Measurements from ENCODE around the gene TLE7. TPM values are rescaled to one million over a fixed set of nuclear protein-coding genes. Genes with fewer than 3 reads are reported as not detected.

TLE7 gene
- total and polyA plus RNA-seq, 2 experiments from 2014 or later: 0.44 to 2.5 TPM

- Mint-ChIP-seq H3K4me1 (peaks cover 47% of the 10 kb centered on the region), H3K4me3 (peak overlapping the region; percentile 38), H3K27ac (peak overlapping the region; percentile 93), H3K36me3 (ENCODE audit: low read depth) (no peaks in the 10 kb centered on the region), H3K27me3 (ENCODE audit: insufficient read depth, low read depth, poor library complexity) (peaks cover 8% of the 10 kb centered on the region), H3K9me3 (no peaks in the 10 kb centered on the region)
- ATAC-seq (peak; percentile 63), DNase-seq (ENCODE audit: low spot score) (peak; percentile 75)
- Histone ChIP-seq H4K20me1 (replicated peaks; ENCODE audit: insufficient read depth) (no peaks in the 10 kb centered on the region), H3F3A (replicated peaks; ENCODE audit: low read depth) (no peaks in the 10 kb centered on the region), H3K79me2 (replicated peaks; ENCODE audit: insufficient read depth) (no peaks in the 10 kb centered on the region), H3K9me2 (ENCODE audit: insufficient read depth) (no peaks in the 10 kb centered on the region), H2AFZ (peak overlapping the region; percentile 25; the same call in 1 of the 2 replicates), H3K27me3 (ENCODE audit: insufficient read depth) (no peaks in the 10 kb centered on the region), H3K27ac (ENCODE audit: low read depth) (peak overlapping the region; percentile 75), H3K36me3 (ENCODE audit: insufficient read depth) (no peaks in the 10 kb centered on the region), H3K4me3 (peak overlapping the region; percentile 22), H3K4me1 (ENCODE audit: insufficient read depth) (peaks cover 54% of the 10 kb centered on the region), H3K4me2 (peak overlapping the region; percentile 44)
- TF ChIP-seq ZNF462 (CRISPR knock-in tag; IDR thresholded peaks at IDR 0.05): peak; percentile 91
- TF ChIP-seq ZNF114 (CRISPR knock-in tag; IDR thresholded peaks at IDR 0.05): no peak
- TF ChIP-seq POLR2AphosphoS5 (IDR thresholded peaks at IDR 0.05; ENCODE audit: low read depth): no peak
- no peak for TF ChIP-seq ZNF331 (CRISPR knock-in tag; IDR thresholded peaks at IDR 0.05; ENCODE audit: low read depth)
- no peak for TF ChIP-seq CTCF (conservative IDR thresholded peaks at IDR 0.05; ENCODE audit: low read depth in 2 of 2)
- TF ChIP-seq EZH2phosphoT487 (IDR thresholded peaks at IDR 0.05; ENCODE audit: unreplicated experiment): no peak
- TF ChIP-seq REST (IDR thresholded peaks at IDR 0.05; ENCODE audit: unreplicated experiment): peak; percentile 4
Observed at GRCh38 chr16:71387045-71387871, 54.6 kb downstream of the TLE7 start.

Data from GM23338 (cell line).